ENCODE data around the gene TRIM44.

DNA sequence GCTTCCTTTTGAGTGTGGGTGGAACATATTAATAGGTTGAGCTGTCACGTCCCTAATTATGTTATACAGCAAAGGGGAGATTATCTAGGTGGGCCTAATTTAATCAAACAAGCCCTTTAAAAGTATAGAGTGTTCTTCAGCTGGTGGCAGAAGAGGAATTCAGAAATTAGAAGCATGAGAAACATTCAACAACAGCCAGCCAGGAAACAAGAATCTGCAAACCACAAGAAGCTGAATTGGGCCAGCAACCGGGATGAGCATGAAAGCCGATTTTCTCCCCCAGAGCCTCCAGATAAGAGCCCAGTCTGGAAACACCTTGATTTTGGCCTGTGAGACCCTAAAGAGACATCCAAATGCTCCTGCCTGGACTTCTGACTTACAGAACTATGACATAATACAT, 175.5 kb downstream of the TRIM44 start:
- TF ChIP-seq, protein P1, sequence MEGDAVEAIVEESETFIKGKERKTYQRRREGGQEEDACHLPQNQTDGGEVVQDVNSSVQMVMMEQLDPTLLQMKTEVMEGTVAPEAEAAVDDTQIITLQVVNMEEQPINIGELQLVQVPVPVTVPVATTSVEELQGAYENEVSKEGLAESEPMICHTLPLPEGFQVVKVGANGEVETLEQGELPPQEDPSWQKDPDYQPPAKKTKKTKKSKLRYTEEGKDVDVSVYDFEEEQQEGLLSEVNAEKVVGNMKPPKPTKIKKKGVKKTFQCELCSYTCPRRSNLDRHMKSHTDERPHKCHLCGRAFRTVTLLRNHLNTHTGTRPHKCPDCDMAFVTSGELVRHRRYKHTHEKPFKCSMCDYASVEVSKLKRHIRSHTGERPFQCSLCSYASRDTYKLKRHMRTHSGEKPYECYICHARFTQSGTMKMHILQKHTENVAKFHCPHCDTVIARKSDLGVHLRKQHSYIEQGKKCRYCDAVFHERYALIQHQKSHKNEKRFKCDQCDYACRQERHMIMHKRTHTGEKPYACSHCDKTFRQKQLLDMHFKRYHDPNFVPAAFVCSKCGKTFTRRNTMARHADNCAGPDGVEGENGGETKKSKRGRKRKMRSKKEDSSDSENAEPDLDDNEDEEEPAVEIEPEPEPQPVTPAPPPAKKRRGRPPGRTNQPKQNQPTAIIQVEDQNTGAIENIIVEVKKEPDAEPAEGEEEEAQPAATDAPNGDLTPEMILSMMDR (IDR thresholded peaks at IDR 0.05; ENCODE audit: low read depth, low read length) = no peak
- TF ChIP-seq POLR2A (IDR thresholded peaks at IDR 0.05; ENCODE audit: extremely low read depth, insufficient read length) = no peak
- TF ChIP-seq MAX (IDR thresholded peaks at IDR 0.05; ENCODE audit: low read depth, low read length) = no peak
